Liver (tissue), 9 donors: Measurements from ENCODE around the gene SOX11. TPM values are rescaled to one million over a fixed set of nuclear protein-coding genes. Genes with fewer than 3 reads are reported as not detected.

Experiments
- DNase-seq: peaks from one replicate; pipeline ENCODE4 v3.0.0-alpha.2; 2017; ENCODE audit warnings: low spot score
- H3K27ac ChIP-seq, 2 donors: one replicate each; pipeline ENCODE4 v1.7.0; 2013; ENCODE audit warnings: inconsistent platforms in 2 of 2, low read length in 2 of 2, control low read depth in 1 of 2, low read depth in 1 of 2, mild to moderate bottlenecking in 1 of 2
- H3K27me3 ChIP-seq, 4 donors: one replicate each; pipeline versions ENCODE4 v1.6.1 to v1.7.0; 2013; ENCODE audit warnings: low read length in 3 of 4, inconsistent platforms in 1 of 4, mild to moderate bottlenecking in 1 of 4, moderate library complexity in 1 of 4; ENCODE audit not compliant: control insufficient read depth in 4 of 4, insufficient read depth in 4 of 4
- H3K36me3 ChIP-seq, 4 donors: one replicate each; pipeline versions ENCODE4 v1.6.1 to v1.7.0; 2013; ENCODE audit warnings: low read length in 3 of 4, mild to moderate bottlenecking in 3 of 4, low read depth in 1 of 4, moderate library complexity in 1 of 4; ENCODE audit not compliant: control insufficient read depth in 4 of 4, insufficient read depth in 3 of 4
- H3K4me1 ChIP-seq, 4 donors: one replicate each; pipeline versions ENCODE4 v1.6.1 to v1.7.0; 2013; ENCODE audit warnings: low read length in 3 of 4, mild to moderate bottlenecking in 3 of 4, moderate library complexity in 1 of 4; ENCODE audit not compliant: control insufficient read depth in 4 of 4, insufficient read depth in 4 of 4
- H3K4me3 ChIP-seq, 3 donors: one replicate each; pipeline versions ENCODE4 v1.6.1 to v1.7.0; 2013; ENCODE audit warnings: low read length in 3 of 3, control low read depth in 1 of 3, low read depth in 1 of 3, mild to moderate bottlenecking in 1 of 3
- H3K9ac ChIP-seq, 2 donors: one replicate each; pipeline ENCODE4 v1.7.0; 2013; ENCODE audit warnings: low read length in 2 of 2, mild to moderate bottlenecking in 2 of 2, moderate library complexity in 2 of 2, control low read depth in 1 of 2, low read depth in 1 of 2
- H3K9me3 ChIP-seq, 4 donors: one replicate each; pipeline versions ENCODE4 v1.6.1 to v1.7.0; 2013; ENCODE audit warnings: low read length in 3 of 4; ENCODE audit not compliant: control insufficient read depth in 4 of 4
- ATF3 ChIP-seq: IDR thresholded peaks from 2 replicates; pipeline ENCODE4 v1.6.1; 2016; ENCODE audit warnings: antibody characterized with exemption
- EGR1 ChIP-seq, 2 donors: IDR thresholded peaks; 2 replicates each; pipeline ENCODE4 v1.6.1; 2016 to 2018; ENCODE audit warnings: antibody characterized with exemption in 2 of 2, low read depth in 2 of 2
- FOXA1 ChIP-seq: IDR thresholded peaks from 2 replicates; pipeline ENCODE4 v1.6.1; 2016; ENCODE audit warnings: antibody characterized with exemption
- GABPA ChIP-seq, 2 donors: IDR thresholded peaks in 1 of 2; conservative IDR thresholded peaks in 1 of 2; 2 replicates each; pipeline ENCODE4 v1.6.1; 2016; ENCODE audit warnings: antibody characterized with exemption in 2 of 2, mild to moderate bottlenecking in 1 of 2, moderate library complexity in 1 of 2
- HNF4A ChIP-seq, 2 donors: conservative IDR thresholded peaks; 2 replicates each; pipeline ENCODE4 v1.6.1; 2016; ENCODE audit warnings: antibody characterized with exemption in 2 of 2, mild to moderate bottlenecking in 2 of 2
- HNF4G ChIP-seq: IDR thresholded peaks from 2 replicates; pipeline ENCODE4 v1.6.1; 2016; ENCODE audit warnings: antibody characterized with exemption
- MAX ChIP-seq: IDR thresholded peaks from 2 replicates; pipeline ENCODE4 v1.6.1; 2016; ENCODE audit warnings: antibody characterized with exemption
- NR2F2 ChIP-seq: IDR thresholded peaks from 2 replicates; pipeline ENCODE4 v1.6.1; 2016; ENCODE audit warnings: antibody characterized with exemption
- RAD21 ChIP-seq, 2 donors: IDR thresholded peaks; 2 replicates each; pipeline ENCODE4 v1.6.1; 2016; ENCODE audit warnings: antibody characterized with exemption in 2 of 2, mild to moderate bottlenecking in 2 of 2
- REST ChIP-seq: IDR thresholded peaks from 2 replicates; pipeline ENCODE4 v1.6.1; 2016; ENCODE audit warnings: antibody characterized with exemption, mild to moderate bottlenecking
- RXRA ChIP-seq, 2 donors: IDR thresholded peaks; 2 replicates each; pipeline ENCODE4 v1.6.1; 2017 to 2018; ENCODE audit warnings: antibody characterized with exemption in 2 of 2, mild to moderate bottlenecking in 1 of 2
- SP1 ChIP-seq: IDR thresholded peaks from 2 replicates; pipeline ENCODE4 v1.6.1; 2018; ENCODE audit warnings: antibody characterized with exemption, mild to moderate bottlenecking
- TAF1 ChIP-seq: conservative IDR thresholded peaks from 2 replicates; pipeline ENCODE4 v1.6.1; 2016; ENCODE audit warnings: antibody characterized with exemption, mild to moderate bottlenecking
- YY1 ChIP-seq: IDR thresholded peaks from 2 replicates; pipeline ENCODE4 v1.6.1; 2016; ENCODE audit warnings: antibody characterized with exemption, mild to moderate bottlenecking
- WGBS: extraction: QIAGEN DNeasy Blood & Tissue Kit; methylation state at CpG from one replicate; pipeline ENCODE4 v1.1.7; 2013; 5-methylcytosine and 5-hydroxymethylcytosine counted together
- polyA plus RNA-seq, 2 donors: library from polyadenylated mRNA; stranded (reverse) in 1 of 2; unstranded in 1 of 2; fragments of 200-250 nt in 1 of 2; fragments of >200 nt in 1 of 2; fragmentation: Nextera tagmentation in 1 of 2; extraction: Ambion mirVana in 1 of 2; gene quantifications; one replicate each; pipeline versions ENCODE4 v1.2.1 to v1.2.3, GENCODE V29; 2013 to 2015
- total RNA-seq, 2 donors: library from RNA; depleted of rRNA; stranded (reverse); fragments of >200 nt; gene quantifications; one replicate each; pipeline ENCODE4 v1.2.3, GENCODE V29; 2014
- donor health status: healthy.
- donor health status: healthy.
- donor health status: healthy.
- donor health status: healthy.
- donor health status: healthy.

SOX11 gene
- total and polyA plus RNA-seq, 4 donors: 0.09 TPM; not detected in 3

- H3K9me3 ChIP-seq: no peaks in the 10 kb centered on the region
- WGBS: 63% methylated on average over 3 of the region's 3 CpGs
- peaks cover 0 to 14% (median 4%) of the 10 kb centered on the region in 4 donors for H3K27me3 ChIP-seq
- H3K9ac ChIP-seq: no peak overlapping the region
- H3K36me3 ChIP-seq: no peaks in the 10 kb centered on the region
- TF ChIP-seq HNF4A (conservative IDR thresholded peaks at IDR 0.05) (no peak), RAD21 (IDR thresholded peaks at IDR 0.05) (no peak), HNF4G (no peak), REST (no peak)
- no peak overlapping the region for H3K27ac ChIP-seq
- H3K4me3 ChIP-seq: no peak overlapping the region
- H3K4me1 ChIP-seq: peaks cover 0 to 9% (median 4%) of the 10 kb centered on the region in 4 donors
- no peak for DNase-seq
Measured at GRCh38 chr2:5701266-5701665, 9.1 kb downstream of the SOX11 start.

GRCh38 chr2:5703166-5703565 is 11.0 kb downstream of the SOX11 start:
- Histone ChIP-seq H3K4me1 (no peaks in the 10 kb centered on the region), H3K4me3 (no peak overlapping the region), H3K27me3 (peaks cover 0 to 4% (median under 1%) of the 10 kb centered on the region in 4 donors), H3K9me3 (peaks cover 0 to 5% (median 1%) of the 10 kb centered on the region in 4 donors), H3K27ac (no peak overlapping the region), H3K9ac (no peak overlapping the region), H3K36me3 (no peaks in the 10 kb centered on the region)
- WGBS: 81% methylated on average over 2 of the region's 2 CpGs
- no peak for DNase-seq
- no peak for TF ChIP-seq RAD21 (IDR thresholded peaks at IDR 0.05)
- no peak for TF ChIP-seq YY1
- no peak for TF ChIP-seq FOXA1
- TF ChIP-seq EGR1 (IDR thresholded peaks at IDR 0.05; ENCODE audit: low read depth in 2 of 2): no peak
- TF ChIP-seq MAX: no peak
- no peak for TF ChIP-seq SP1
- TF ChIP-seq NR2F2: no peak
- TF ChIP-seq RXRA (IDR thresholded peaks at IDR 0.05): no peak
- TF ChIP-seq ATF3: no peak
- TF ChIP-seq TAF1: no peak

- Histone ChIP-seq H3K36me3 (no peaks in the 10 kb centered on the region), H3K4me1 (no peaks in the 10 kb centered on the region), H3K27ac (no peak overlapping the region), H3K9me3 (peaks cover 0 to 5% (median 1%) of the 10 kb centered on the region in 4 donors), H3K4me3 (no peak overlapping the region), H3K27me3 (peaks cover 0 to 4% (median 2%) of the 10 kb centered on the region in 4 donors), H3K9ac (no peak overlapping the region)
- 89% methylated on average over 4 of the region's 4 CpGs for WGBS
- no peak for DNase-seq
- no peak for TF ChIP-seq GABPA (IDR thresholded peaks at IDR 0.05 in 1 of 2, conservative IDR thresholded peaks at IDR 0.05 in 1 of 2)
Measured at GRCh38 chr2:5705490-5705889, 13.3 kb downstream of the SOX11 start.
